ENCODE measurements around the gene PEX14.
A peak's percentile ranks its signal among the peaks of the same experiment; 100 is the strongest.

Gene PEX14

GRCh38 chr1:10475510-10475909 lies 760 bp downstream of the PEX14 start:
- peak overlapping the region; percentile 52 for H2AFZ ChIP-seq
- peak overlapping the region; percentile 27 for H3K27ac ChIP-seq
- no peak overlapping the region for H3K9ac ChIP-seq
- peak overlapping the region; percentile 89 for H3K4me3 ChIP-seq (ENCODE audit: low read depth, low read length)
- no peaks in the 10 kb centered on the region for H3K9me3 ChIP-seq (ENCODE audit: control insufficient read depth, low read length)
- H3K4me1 ChIP-seq: no peaks in the 10 kb centered on the region
- peaks cover 2% of the 10 kb centered on the region for H3K79me2 ChIP-seq
- TF ChIP-seq, protein P1, sequence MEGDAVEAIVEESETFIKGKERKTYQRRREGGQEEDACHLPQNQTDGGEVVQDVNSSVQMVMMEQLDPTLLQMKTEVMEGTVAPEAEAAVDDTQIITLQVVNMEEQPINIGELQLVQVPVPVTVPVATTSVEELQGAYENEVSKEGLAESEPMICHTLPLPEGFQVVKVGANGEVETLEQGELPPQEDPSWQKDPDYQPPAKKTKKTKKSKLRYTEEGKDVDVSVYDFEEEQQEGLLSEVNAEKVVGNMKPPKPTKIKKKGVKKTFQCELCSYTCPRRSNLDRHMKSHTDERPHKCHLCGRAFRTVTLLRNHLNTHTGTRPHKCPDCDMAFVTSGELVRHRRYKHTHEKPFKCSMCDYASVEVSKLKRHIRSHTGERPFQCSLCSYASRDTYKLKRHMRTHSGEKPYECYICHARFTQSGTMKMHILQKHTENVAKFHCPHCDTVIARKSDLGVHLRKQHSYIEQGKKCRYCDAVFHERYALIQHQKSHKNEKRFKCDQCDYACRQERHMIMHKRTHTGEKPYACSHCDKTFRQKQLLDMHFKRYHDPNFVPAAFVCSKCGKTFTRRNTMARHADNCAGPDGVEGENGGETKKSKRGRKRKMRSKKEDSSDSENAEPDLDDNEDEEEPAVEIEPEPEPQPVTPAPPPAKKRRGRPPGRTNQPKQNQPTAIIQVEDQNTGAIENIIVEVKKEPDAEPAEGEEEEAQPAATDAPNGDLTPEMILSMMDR (IDR thresholded peaks at IDR 0.05): no peak
- H3K36me3 ChIP-seq (ENCODE audit: control insufficient read depth, insufficient read depth, low read length): no peaks in the 10 kb centered on the region
- H3K27me3 ChIP-seq (ENCODE audit: control insufficient read depth, insufficient read depth, low read length): no peaks in the 10 kb centered on the region
- H3K4me2 ChIP-seq (ENCODE audit: low read length): peak overlapping the region; percentile 75

DNA sequence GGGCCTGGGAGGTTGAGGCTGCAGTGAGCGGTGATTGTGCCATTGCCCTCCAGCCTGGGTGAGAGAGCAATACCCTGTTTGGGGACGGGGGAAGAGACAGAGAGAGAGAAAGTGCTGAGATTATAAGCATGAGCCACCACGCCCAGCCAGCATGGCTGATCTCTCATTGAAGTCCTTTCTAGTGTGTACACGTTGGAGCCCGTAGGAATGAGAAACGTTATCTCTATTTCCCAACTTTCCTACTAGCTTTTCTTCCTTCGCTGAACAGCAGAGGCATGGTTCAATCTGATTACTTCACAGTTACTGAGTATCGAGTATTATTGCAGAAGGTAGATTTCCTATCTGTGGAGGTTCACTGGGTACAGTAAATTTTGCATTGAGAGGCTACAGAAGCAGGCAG lies 4.5 kb downstream of the PEX14 start:
- H3K4me1 ChIP-seq: no peaks in the 10 kb centered on the region
- H3K36me3 ChIP-seq (ENCODE audit: control insufficient read depth, insufficient read depth, low read length): no peaks in the 10 kb centered on the region
- no peak overlapping the region for H3K27ac ChIP-seq
- peaks cover 2% of the 10 kb centered on the region for H3K79me2 ChIP-seq
- H3K9me3 ChIP-seq (ENCODE audit: control insufficient read depth, low read length): no peaks in the 10 kb centered on the region
- TF ChIP-seq, protein P1 (IDR thresholded peaks at IDR 0.05): no peak
- no peak overlapping the region for H3K4me3 ChIP-seq (ENCODE audit: low read depth, low read length)
- H3K27me3 ChIP-seq (ENCODE audit: control insufficient read depth, insufficient read depth, low read length): no peaks in the 10 kb centered on the region
- H3K4me2 ChIP-seq (ENCODE audit: low read length): no peak overlapping the region
- no peak overlapping the region for H3K9ac ChIP-seq
- no peak overlapping the region for H2AFZ ChIP-seq

GRCh38 chr1:10480614-10481013 lies 5.9 kb downstream of the PEX14 start:
- Histone ChIP-seq H3K4me2 (ENCODE audit: low read length) (no peak overlapping the region), H3K4me3 (ENCODE audit: low read depth, low read length) (no peak overlapping the region), H3K79me2 (peaks cover 2% of the 10 kb centered on the region), H2AFZ (no peak overlapping the region), H3K9me3 (ENCODE audit: control insufficient read depth, low read length) (no peaks in the 10 kb centered on the region), H3K4me1 (no peaks in the 10 kb centered on the region), H3K9ac (no peak overlapping the region), H3K27me3 (ENCODE audit: control insufficient read depth, insufficient read depth, low read length) (no peaks in the 10 kb centered on the region), H3K27ac (no peak overlapping the region), H3K36me3 (ENCODE audit: control insufficient read depth, insufficient read depth, low read length) (no peaks in the 10 kb centered on the region)
- TF ChIP-seq, protein P1 (IDR thresholded peaks at IDR 0.05): no peak

DNA sequence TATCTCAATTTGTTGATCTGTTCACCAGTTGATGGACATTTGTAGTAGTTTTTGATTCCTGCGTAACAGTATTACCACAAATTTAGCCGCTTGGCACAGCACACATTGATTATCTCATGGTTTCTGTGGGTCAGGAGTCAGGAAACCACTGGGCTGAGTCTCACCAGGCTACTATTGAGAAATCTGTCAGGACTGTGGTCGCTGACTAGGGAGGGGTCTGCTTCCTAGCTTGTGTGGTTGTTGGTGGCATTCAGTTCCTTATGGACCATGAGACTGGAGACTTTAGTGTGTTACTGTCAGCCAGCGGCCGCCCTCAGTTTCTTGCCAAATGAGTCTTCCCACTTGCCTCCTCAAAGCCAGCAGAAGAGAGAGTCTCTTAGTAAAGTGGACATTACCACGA lies 9.8 kb downstream of the PEX14 start:
- peaks cover 2% of the 10 kb centered on the region for H3K79me2 ChIP-seq
- no peak overlapping the region for H3K4me3 ChIP-seq (ENCODE audit: low read depth, low read length)
- no peak overlapping the region for H3K27ac ChIP-seq
- H3K27me3 ChIP-seq (ENCODE audit: control insufficient read depth, insufficient read depth, low read length): no peaks in the 10 kb centered on the region
- H3K4me1 ChIP-seq: no peaks in the 10 kb centered on the region
- H3K4me2 ChIP-seq (ENCODE audit: low read length): no peak overlapping the region
- TF ChIP-seq, protein P1 (IDR thresholded peaks at IDR 0.05): no peak
- H2AFZ ChIP-seq: no peak overlapping the region
- no peaks in the 10 kb centered on the region for H3K9me3 ChIP-seq (ENCODE audit: control insufficient read depth, low read length)
- no peaks in the 10 kb centered on the region for H3K36me3 ChIP-seq (ENCODE audit: control insufficient read depth, insufficient read depth, low read length)
- H3K9ac ChIP-seq: no peak overlapping the region

DNA sequence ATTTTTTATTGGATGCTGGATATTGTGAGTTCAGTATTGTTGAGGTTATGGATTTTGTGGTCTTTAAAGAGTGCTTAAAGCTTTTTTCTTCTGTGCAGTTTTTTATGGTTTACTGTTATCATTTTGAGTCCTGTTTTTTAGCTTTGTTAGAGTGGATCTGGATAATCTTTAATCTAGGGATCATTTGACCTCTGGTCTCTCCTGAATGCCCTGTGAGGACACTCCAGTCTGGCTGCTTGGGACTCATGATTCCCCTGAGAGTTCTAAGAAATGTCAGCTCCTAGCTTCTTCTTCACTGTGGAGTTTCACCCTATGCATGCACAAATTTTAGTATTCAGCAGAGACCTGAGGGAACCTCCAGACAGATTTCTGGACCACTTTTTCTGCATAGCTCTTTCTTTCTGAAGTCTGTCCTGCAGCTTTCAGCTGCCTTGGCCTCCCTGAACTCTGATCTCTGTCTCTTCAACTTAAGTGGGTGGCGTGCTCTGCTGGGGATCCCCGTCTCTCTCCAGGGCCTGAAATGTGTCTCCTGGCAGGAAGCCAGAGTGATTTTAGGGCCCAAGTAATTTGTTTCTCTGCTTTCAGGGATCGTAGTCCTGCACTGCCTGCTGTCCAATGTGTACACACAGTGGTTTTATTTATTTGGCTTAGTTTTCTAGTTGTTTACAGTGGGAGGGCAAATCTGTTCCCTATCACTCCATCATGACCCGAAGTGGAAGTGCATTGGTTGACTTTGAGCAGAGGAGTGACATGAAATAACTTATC lies 14.7 kb downstream of the PEX14 start:
- TF ChIP-seq, protein P1 (IDR thresholded peaks at IDR 0.05): no peak
- H3K4me3 ChIP-seq (ENCODE audit: low read depth, low read length): no peak overlapping the region
- H2AFZ ChIP-seq: no peak overlapping the region
- H3K27me3 ChIP-seq (ENCODE audit: control insufficient read depth, insufficient read depth, low read length): no peaks in the 10 kb centered on the region
- H3K4me1 ChIP-seq: no peaks in the 10 kb centered on the region
- no peaks in the 10 kb centered on the region for H3K36me3 ChIP-seq (ENCODE audit: control insufficient read depth, insufficient read depth, low read length)
- no peak overlapping the region for H3K4me2 ChIP-seq (ENCODE audit: low read length)
- H3K27ac ChIP-seq: no peak overlapping the region
- peaks cover 5% of the 10 kb centered on the region for H3K79me2 ChIP-seq
- no peaks in the 10 kb centered on the region for H3K9me3 ChIP-seq (ENCODE audit: control insufficient read depth, low read length)
- H3K9ac ChIP-seq: no peak overlapping the region
